Liver (tissue), 9 donors: ENCODE results near the gene GRIA3. TPM values are rescaled to one million over a fixed set of nuclear protein-coding genes. Genes with fewer than 3 reads are reported as not detected.

ENCODE experiments used
- DNase-seq: peaks from one replicate; pipeline ENCODE4 v3.0.0-alpha.2; 2017; ENCODE audit warnings: low spot score
- H3K27ac ChIP-seq, 2 donors: one replicate each; pipeline ENCODE4 v1.7.0; 2013; ENCODE audit warnings: inconsistent platforms in 2 of 2, low read length in 2 of 2, control low read depth in 1 of 2, low read depth in 1 of 2, mild to moderate bottlenecking in 1 of 2
- H3K27me3 ChIP-seq, 4 donors: one replicate each; pipeline versions ENCODE4 v1.6.1 to v1.7.0; 2013; ENCODE audit warnings: low read length in 3 of 4, inconsistent platforms in 1 of 4, mild to moderate bottlenecking in 1 of 4, moderate library complexity in 1 of 4; ENCODE audit not compliant: control insufficient read depth in 4 of 4, insufficient read depth in 4 of 4
- H3K36me3 ChIP-seq, 4 donors: one replicate each; pipeline versions ENCODE4 v1.6.1 to v1.7.0; 2013; ENCODE audit warnings: low read length in 3 of 4, mild to moderate bottlenecking in 3 of 4, low read depth in 1 of 4, moderate library complexity in 1 of 4; ENCODE audit not compliant: control insufficient read depth in 4 of 4, insufficient read depth in 3 of 4
- H3K4me1 ChIP-seq, 4 donors: one replicate each; pipeline versions ENCODE4 v1.6.1 to v1.7.0; 2013; ENCODE audit warnings: low read length in 3 of 4, mild to moderate bottlenecking in 3 of 4, moderate library complexity in 1 of 4; ENCODE audit not compliant: control insufficient read depth in 4 of 4, insufficient read depth in 4 of 4
- H3K4me3 ChIP-seq, 3 donors: one replicate each; pipeline versions ENCODE4 v1.6.1 to v1.7.0; 2013; ENCODE audit warnings: low read length in 3 of 3, control low read depth in 1 of 3, low read depth in 1 of 3, mild to moderate bottlenecking in 1 of 3
- H3K9ac ChIP-seq, 2 donors: one replicate each; pipeline ENCODE4 v1.7.0; 2013; ENCODE audit warnings: low read length in 2 of 2, mild to moderate bottlenecking in 2 of 2, moderate library complexity in 2 of 2, control low read depth in 1 of 2, low read depth in 1 of 2
- H3K9me3 ChIP-seq, 4 donors: one replicate each; pipeline versions ENCODE4 v1.6.1 to v1.7.0; 2013; ENCODE audit warnings: low read length in 3 of 4; ENCODE audit not compliant: control insufficient read depth in 4 of 4
- CTCF ChIP-seq: fragments of 150-350 bp; IDR thresholded peaks from 2 replicates; pipeline ENCODE4 v1.5.1; 2017; ENCODE audit warnings: improper control_type of control experiment, low read depth, low read length; ENCODE audit not compliant: missing input control
- EGR1 ChIP-seq, 2 donors: IDR thresholded peaks; 2 replicates each; pipeline ENCODE4 v1.6.1; 2016 to 2018; ENCODE audit warnings: antibody characterized with exemption in 2 of 2, low read depth in 2 of 2
- FOXA1 ChIP-seq: IDR thresholded peaks from 2 replicates; pipeline ENCODE4 v1.6.1; 2016; ENCODE audit warnings: antibody characterized with exemption
- GABPA ChIP-seq, 2 donors: IDR thresholded peaks in 1 of 2; conservative IDR thresholded peaks in 1 of 2; 2 replicates each; pipeline ENCODE4 v1.6.1; 2016; ENCODE audit warnings: antibody characterized with exemption in 2 of 2, mild to moderate bottlenecking in 1 of 2, moderate library complexity in 1 of 2
- HNF4A ChIP-seq, 2 donors: conservative IDR thresholded peaks; 2 replicates each; pipeline ENCODE4 v1.6.1; 2016; ENCODE audit warnings: antibody characterized with exemption in 2 of 2, mild to moderate bottlenecking in 2 of 2
- HNF4G ChIP-seq: IDR thresholded peaks from 2 replicates; pipeline ENCODE4 v1.6.1; 2016; ENCODE audit warnings: antibody characterized with exemption
- JUND ChIP-seq, 2 donors: IDR thresholded peaks; 2 replicates each; pipeline ENCODE4 v1.6.1; 2016; ENCODE audit warnings: antibody characterized with exemption in 2 of 2
- MAX ChIP-seq: IDR thresholded peaks from 2 replicates; pipeline ENCODE4 v1.6.1; 2016; ENCODE audit warnings: antibody characterized with exemption
- NR2F2 ChIP-seq: IDR thresholded peaks from 2 replicates; pipeline ENCODE4 v1.6.1; 2016; ENCODE audit warnings: antibody characterized with exemption
- RAD21 ChIP-seq, 2 donors: IDR thresholded peaks; 2 replicates each; pipeline ENCODE4 v1.6.1; 2016; ENCODE audit warnings: antibody characterized with exemption in 2 of 2, mild to moderate bottlenecking in 2 of 2
- REST ChIP-seq: IDR thresholded peaks from 2 replicates; pipeline ENCODE4 v1.6.1; 2016; ENCODE audit warnings: antibody characterized with exemption, mild to moderate bottlenecking
- RXRA ChIP-seq, 2 donors: IDR thresholded peaks; 2 replicates each; pipeline ENCODE4 v1.6.1; 2017 to 2018; ENCODE audit warnings: antibody characterized with exemption in 2 of 2, mild to moderate bottlenecking in 1 of 2
- SP1 ChIP-seq: IDR thresholded peaks from 2 replicates; pipeline ENCODE4 v1.6.1; 2018; ENCODE audit warnings: antibody characterized with exemption, mild to moderate bottlenecking
- TAF1 ChIP-seq: conservative IDR thresholded peaks from 2 replicates; pipeline ENCODE4 v1.6.1; 2016; ENCODE audit warnings: antibody characterized with exemption, mild to moderate bottlenecking
- ZBTB33 ChIP-seq: IDR thresholded peaks from 2 replicates; pipeline ENCODE4 v1.6.1; 2016; ENCODE audit warnings: antibody characterized with exemption
- WGBS: extraction: QIAGEN DNeasy Blood & Tissue Kit; methylation state at CpG from one replicate; pipeline ENCODE4 v1.1.7; 2013; 5-methylcytosine and 5-hydroxymethylcytosine counted together
- polyA plus RNA-seq, 2 donors: library from polyadenylated mRNA; stranded (reverse) in 1 of 2; unstranded in 1 of 2; fragments of 200-250 nt in 1 of 2; fragments of >200 nt in 1 of 2; fragmentation: Nextera tagmentation in 1 of 2; extraction: Ambion mirVana in 1 of 2; gene quantifications; one replicate each; pipeline versions ENCODE4 v1.2.1 to v1.2.3, GENCODE V29; 2013 to 2015
- total RNA-seq, 2 donors: library from RNA; depleted of rRNA; stranded (reverse); fragments of >200 nt; gene quantifications; one replicate each; pipeline ENCODE4 v1.2.3, GENCODE V29; 2014
- donor health status: healthy.
- donor health status: healthy.
- donor health status: healthy.
- donor health status: healthy.
- donor health status: healthy.

Gene GRIA3
- total and polyA plus RNA-seq, 4 donors = 1.5 to 3.4 (median 2.9) TPM

- H3K27ac ChIP-seq = no peak overlapping the region
- no peaks in the 10 kb centered on the region for H3K9me3 ChIP-seq
- WGBS = 70% methylated on average over 9 of the region's 9 CpGs
- no peak overlapping the region for H3K4me3 ChIP-seq
- no peak for DNase-seq
- TF ChIP-seq NR2F2 = no peak
- no peak for TF ChIP-seq HNF4G
- TF ChIP-seq JUND (IDR thresholded peaks at IDR 0.05) = no peak
- TF ChIP-seq GABPA (IDR thresholded peaks at IDR 0.05 in 1 of 2, conservative IDR thresholded peaks at IDR 0.05 in 1 of 2) = no peak
- no peak for TF ChIP-seq TAF1
- TF ChIP-seq RXRA (IDR thresholded peaks at IDR 0.05) = no peak
- TF ChIP-seq CTCF = no peak
- H3K36me3 ChIP-seq = no peaks in the 10 kb centered on the region
- no peaks in the 10 kb centered on the region for H3K27me3 ChIP-seq
- H3K9ac ChIP-seq = no peak overlapping the region
- peaks cover 0 to 3% (median under 1%) of the 10 kb centered on the region in 4 donors for H3K4me1 ChIP-seq
Measured at GRCh38 chrX:123185721-123186120, 1.6 kb downstream of the GRIA3 start.

- DNase-seq = no peak
- Histone ChIP-seq H3K36me3 (no peaks in the 10 kb centered on the region), H3K4me3 (no peak overlapping the region), H3K9ac (no peak overlapping the region), H3K27me3 (no peaks in the 10 kb centered on the region), H3K4me1 (peaks cover 0 to 3% (median under 1%) of the 10 kb centered on the region in 4 donors), H3K27ac (no peak overlapping the region), H3K9me3 (no peaks in the 10 kb centered on the region)
- TF ChIP-seq ZBTB33 (no peak), JUND (IDR thresholded peaks at IDR 0.05) (no peak)
- 94% methylated on average over 3 of the region's 3 CpGs for WGBS
Measured at GRCh38 chrX:123186801-123187200, 2.7 kb downstream of the GRIA3 start.

- no peak for TF ChIP-seq TAF1
- TF ChIP-seq REST = no peak
- no peak for TF ChIP-seq ZBTB33
- TF ChIP-seq CTCF = no peak
- TF ChIP-seq HNF4G = no peak
- TF ChIP-seq SP1 = no peak
- no peak for TF ChIP-seq GABPA (IDR thresholded peaks at IDR 0.05 in 1 of 2, conservative IDR thresholded peaks at IDR 0.05 in 1 of 2)
- no peak for TF ChIP-seq RAD21 (IDR thresholded peaks at IDR 0.05)
- TF ChIP-seq FOXA1 = no peak
- TF ChIP-seq HNF4A (conservative IDR thresholded peaks at IDR 0.05) = no peak
- no peak for TF ChIP-seq RXRA (IDR thresholded peaks at IDR 0.05)
- no peak for TF ChIP-seq MAX
- TF ChIP-seq EGR1 (IDR thresholded peaks at IDR 0.05; ENCODE audit: low read depth in 2 of 2) = no peak
- no peaks in the 10 kb centered on the region for H3K27me3 ChIP-seq
- H3K4me1 ChIP-seq = peaks cover 0 to 3% (median under 1%) of the 10 kb centered on the region in 4 donors
- H3K36me3 ChIP-seq = no peaks in the 10 kb centered on the region
- no peak for DNase-seq
- H3K9me3 ChIP-seq = no peaks in the 10 kb centered on the region
- no peak overlapping the region for H3K4me3 ChIP-seq
- no peak overlapping the region for H3K27ac ChIP-seq
- no peak overlapping the region for H3K9ac ChIP-seq
- WGBS = 90% methylated on average over 3 of the region's 3 CpGs
Measured at GRCh38 chrX:123188081-123188480, 4.0 kb downstream of the GRIA3 start.
